ENCODE measurements around the gene FOXD1. TPM values are rescaled to one million over a fixed set of nuclear protein-coding genes. Genes with fewer than 3 reads are reported as not detected.

FOXD1 gene
- total and polyA plus RNA-seq, 2 donors: 0.30 to 0.58 TPM

- WGBS: 3% methylated on average over 70 of the region's 70 CpGs
- Histone ChIP-seq H3K4me3 (ENCODE audit: low read depth, low read length) (no peak overlapping the region), H3K27ac (ENCODE audit: low read depth) (no peak overlapping the region), H3K4me1 (ENCODE audit: insufficient read depth) (peaks cover 6% of the 10 kb centered on the region), H3K36me3 (ENCODE audit: insufficient read depth) (no peaks in the 10 kb centered on the region)
- no peak for DNase-seq (ENCODE audit: extremely low spot score)
Measured at GRCh38 chr5:73451224-73452130, 2.9 kb upstream of the FOXD1 start.

DNA sequence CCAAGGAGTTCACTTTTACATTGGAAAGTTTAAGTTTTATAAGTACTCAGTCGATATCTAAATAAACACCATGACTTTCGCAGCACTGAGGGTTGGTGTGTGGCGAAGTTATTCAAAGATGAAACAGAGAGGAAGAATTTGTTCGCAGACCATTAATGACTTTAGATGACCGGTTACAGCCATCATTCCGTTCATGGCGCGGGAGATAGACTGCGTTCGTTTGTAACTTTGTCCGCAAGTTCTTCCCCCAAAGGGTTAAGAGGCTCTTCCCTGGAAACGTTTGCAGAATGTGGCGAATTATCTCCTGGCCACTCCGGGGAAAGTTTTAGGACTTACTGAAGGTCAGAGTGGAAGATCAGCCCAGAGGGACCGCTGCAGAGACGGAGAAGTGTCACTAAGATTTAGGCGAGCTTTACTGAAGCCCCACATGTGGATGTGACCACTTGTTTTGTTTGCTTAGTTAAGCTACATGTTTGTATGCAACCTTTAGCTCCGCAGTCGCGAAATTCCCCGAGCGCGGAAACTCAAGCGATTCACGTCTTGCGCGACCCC lies 2.2 kb upstream of the FOXD1 start:
- no peak for DNase-seq (ENCODE audit: extremely low spot score)
- Histone ChIP-seq H3K4me3 (ENCODE audit: low read depth, low read length) (no peak overlapping the region), H3K4me1 (ENCODE audit: insufficient read depth) (peaks cover 6% of the 10 kb centered on the region), H3K27ac (ENCODE audit: low read depth) (no peak overlapping the region), H3K36me3 (ENCODE audit: insufficient read depth) (no peaks in the 10 kb centered on the region)
- WGBS: 4% methylated on average over 27 of the region's 27 CpGs

DNA sequence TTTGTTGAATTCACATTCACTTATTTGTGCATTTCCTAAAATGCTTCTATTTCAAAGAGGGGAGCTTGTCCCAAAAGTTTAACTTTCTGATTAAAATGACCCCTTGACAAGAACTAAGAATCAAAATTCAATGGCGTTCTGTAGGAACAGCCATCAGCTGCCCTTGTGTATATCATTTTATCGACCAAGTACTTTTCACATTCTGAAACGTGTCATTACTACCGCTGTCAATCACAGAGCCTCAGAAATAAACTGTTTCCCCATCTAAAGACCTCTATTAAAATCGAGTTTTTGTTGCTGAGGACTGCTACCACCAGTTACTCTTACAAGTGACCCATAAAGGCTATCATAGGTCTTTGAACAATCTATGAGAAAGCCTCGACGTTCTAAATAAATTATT lies 1.6 kb upstream of the FOXD1 start:
- no peak overlapping the region for H3K4me3 ChIP-seq (ENCODE audit: low read depth, low read length)
- WGBS: 11% methylated on average over 7 of the region's 7 CpGs
- no peaks in the 10 kb centered on the region for H3K36me3 ChIP-seq (ENCODE audit: insufficient read depth)
- H3K4me1 ChIP-seq (ENCODE audit: insufficient read depth): peaks cover 6% of the 10 kb centered on the region
- no peak overlapping the region for H3K27ac ChIP-seq (ENCODE audit: low read depth)
- no peak for DNase-seq (ENCODE audit: extremely low spot score)

DNA sequence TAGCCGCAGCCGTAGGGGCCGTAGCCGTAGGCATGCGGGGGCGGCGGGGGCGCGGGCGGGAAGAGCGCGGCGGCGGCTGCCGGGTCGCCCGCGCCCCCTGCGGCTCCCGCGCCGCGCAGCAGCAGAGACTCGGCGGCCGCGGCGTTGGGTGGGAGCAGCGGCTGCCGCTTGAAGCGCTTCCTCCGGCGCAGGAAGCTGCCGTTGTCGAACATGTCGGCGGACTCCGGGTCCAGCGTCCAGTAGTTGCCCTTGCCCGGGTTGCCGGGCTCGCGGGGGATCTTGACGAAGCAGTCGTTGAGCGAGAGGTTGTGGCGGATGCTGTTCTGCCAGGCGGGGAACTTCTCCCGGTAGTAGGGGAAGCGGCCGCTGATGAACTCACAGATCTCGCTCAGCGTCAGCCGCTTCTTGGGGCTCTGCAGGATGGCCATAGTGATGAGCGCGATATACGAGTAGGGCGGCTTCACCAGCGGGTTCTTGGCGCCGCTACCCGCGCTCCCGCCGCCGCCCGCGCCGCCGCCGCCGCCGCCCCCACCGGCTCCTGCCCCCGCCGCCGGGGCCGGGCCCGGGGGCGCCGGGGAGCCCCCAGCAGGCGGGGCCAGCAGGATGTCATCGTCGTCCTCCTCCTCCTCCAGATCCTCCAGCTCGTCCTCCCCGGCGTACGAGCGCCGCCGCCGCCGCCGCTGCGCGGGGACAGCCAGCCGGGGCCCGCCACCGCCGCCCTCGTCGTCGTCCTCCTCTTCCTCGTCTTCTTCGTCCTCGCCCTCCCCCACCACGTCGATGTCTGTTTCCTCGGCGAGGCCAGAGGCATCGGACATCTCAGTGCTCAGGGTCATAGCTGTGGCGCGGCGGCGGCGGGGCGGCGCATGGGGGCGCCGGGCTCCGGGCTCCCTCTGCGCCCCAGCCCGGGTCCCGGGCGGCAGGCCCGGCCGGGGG lies 781 bp downstream of the FOXD1 start:
- no peak for DNase-seq (ENCODE audit: extremely low spot score)
- Histone ChIP-seq H3K36me3 (ENCODE audit: insufficient read depth) (no peaks in the 10 kb centered on the region), H3K4me1 (ENCODE audit: insufficient read depth) (peaks cover 6% of the 10 kb centered on the region), H3K4me3 (ENCODE audit: low read depth, low read length) (peak overlapping the region; percentile 54), H3K27ac (ENCODE audit: low read depth) (no peak overlapping the region)
- WGBS: under 1% methylated on average over 126 of the region's 127 CpGs

DNA sequence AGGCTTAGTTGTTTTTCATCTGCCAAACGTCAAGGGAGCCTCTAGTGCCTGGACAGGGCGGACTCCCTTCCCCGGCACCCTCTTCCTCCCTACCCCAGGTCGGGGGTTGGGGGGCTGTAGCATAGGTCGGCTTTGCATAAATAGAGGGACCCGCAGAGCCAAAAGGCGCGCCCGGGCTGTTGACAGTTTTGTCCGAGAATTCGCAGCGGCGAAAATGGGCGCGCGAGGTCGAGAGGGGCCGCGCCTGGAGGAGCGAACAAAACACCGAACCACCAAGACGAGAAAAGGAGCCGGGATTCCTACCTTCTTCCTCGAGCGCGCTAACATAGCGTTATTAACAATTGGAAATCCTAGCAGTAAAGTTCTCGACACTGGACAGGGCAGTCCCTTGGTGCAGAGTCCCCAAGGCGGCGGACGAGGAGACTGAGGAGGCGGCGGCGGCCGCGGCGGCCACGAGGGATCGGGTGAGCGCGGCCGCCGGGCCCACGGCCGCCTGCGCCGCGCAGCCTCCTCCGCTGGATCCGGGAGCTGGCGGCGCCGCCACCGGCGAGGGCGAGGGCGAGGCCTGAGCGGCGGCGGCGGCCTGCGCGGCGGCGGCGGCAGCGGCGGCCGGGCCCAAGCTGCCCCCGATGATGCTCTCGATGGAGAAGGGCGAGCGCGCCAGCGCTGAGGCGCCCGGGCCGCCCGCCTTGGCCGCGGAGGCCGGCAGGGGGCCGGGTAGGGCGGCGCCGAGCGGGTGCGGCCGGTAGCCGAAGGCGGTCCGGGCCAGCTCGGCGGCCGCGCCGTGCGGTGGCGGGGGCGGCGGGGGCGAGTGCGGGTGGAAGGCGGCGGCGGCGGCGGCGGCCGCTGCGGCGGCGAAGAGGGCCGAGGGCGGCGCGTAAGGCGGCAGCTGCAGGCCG lies 1.7 kb downstream of the FOXD1 start:
- Histone ChIP-seq H3K4me3 (ENCODE audit: low read depth, low read length) (peak overlapping the region; percentile 54), H3K36me3 (ENCODE audit: insufficient read depth) (no peaks in the 10 kb centered on the region), H3K4me1 (ENCODE audit: insufficient read depth) (peaks cover 6% of the 10 kb centered on the region), H3K27ac (ENCODE audit: low read depth) (no peak overlapping the region)
- no peak for DNase-seq (ENCODE audit: extremely low spot score)
- WGBS: 3% methylated on average over 119 of the region's 119 CpGs

DNA sequence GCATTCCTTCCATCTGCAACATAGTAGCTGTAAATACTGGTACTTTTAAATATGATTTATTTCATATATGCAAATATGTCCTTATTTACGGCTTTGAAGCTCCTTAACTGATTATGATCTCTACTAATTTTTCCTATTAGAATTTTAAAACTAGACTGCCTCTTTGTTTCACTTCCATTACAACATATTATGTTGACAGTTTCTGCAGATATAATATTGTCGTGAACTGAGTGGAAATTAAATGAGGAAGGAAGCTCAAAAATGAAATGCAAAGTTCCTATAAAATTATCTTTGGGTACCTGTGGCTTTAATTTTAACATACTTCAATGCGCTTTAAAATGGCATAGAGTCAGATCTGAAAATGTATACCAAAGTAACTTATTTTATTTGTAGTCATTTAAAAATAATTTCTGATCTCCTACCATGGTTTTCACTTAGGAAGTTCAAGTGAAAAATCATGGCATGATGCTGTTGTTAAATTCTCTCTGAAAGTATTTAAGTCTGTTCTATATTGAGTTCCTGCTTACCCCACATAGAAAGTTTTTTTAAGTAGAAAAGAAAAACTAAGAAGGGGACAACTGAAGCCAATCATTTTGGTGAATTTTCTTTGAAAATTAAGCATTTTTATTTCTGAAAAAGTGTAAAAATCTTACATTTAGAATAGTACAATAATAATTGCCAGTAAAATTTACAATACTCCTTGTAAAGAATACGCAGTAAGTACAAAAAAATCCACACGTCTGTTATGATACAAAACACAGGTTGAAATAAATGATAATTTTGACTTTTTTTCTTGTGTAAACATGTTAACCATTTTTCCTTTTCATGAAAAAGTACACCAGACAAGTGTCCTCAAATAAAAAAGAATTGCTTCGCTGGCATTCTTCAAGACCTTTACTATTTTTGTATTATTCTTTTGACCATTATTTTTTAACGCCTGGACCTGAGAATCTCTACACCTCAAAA lies 2.6 kb downstream of the FOXD1 start:
- H3K36me3 ChIP-seq (ENCODE audit: insufficient read depth): no peaks in the 10 kb centered on the region
- 15% methylated on average over 7 of the region's 7 CpGs for WGBS
- no peak overlapping the region for H3K27ac ChIP-seq (ENCODE audit: low read depth)
- no peak for DNase-seq (ENCODE audit: extremely low spot score)
- no peak overlapping the region for H3K4me3 ChIP-seq (ENCODE audit: low read depth, low read length)
- H3K4me1 ChIP-seq (ENCODE audit: insufficient read depth): peaks cover 6% of the 10 kb centered on the region

GRCh38 chr5:73444499-73445438 lies 3.8 kb downstream of the FOXD1 start:
- Histone ChIP-seq H3K4me1 (ENCODE audit: insufficient read depth) (peaks cover 6% of the 10 kb centered on the region), H3K36me3 (ENCODE audit: insufficient read depth) (no peaks in the 10 kb centered on the region), H3K27ac (ENCODE audit: low read depth) (no peak overlapping the region), H3K4me3 (ENCODE audit: low read depth, low read length) (no peak overlapping the region)
- no peak for DNase-seq (ENCODE audit: extremely low spot score)
- WGBS: 10% methylated on average over 43 of the region's 43 CpGs

- Histone ChIP-seq H3K27ac (ENCODE audit: low read depth) (no peak overlapping the region), H3K4me3 (ENCODE audit: low read depth, low read length) (no peak overlapping the region), H3K36me3 (ENCODE audit: insufficient read depth) (no peaks in the 10 kb centered on the region), H3K4me1 (ENCODE audit: insufficient read depth) (peaks cover 6% of the 10 kb centered on the region)
- 7% methylated on average over 39 of the region's 39 CpGs for WGBS
- no peak for DNase-seq (ENCODE audit: extremely low spot score)
Measured at GRCh38 chr5:73443829-73444498, 4.6 kb downstream of the FOXD1 start.

DNA sequence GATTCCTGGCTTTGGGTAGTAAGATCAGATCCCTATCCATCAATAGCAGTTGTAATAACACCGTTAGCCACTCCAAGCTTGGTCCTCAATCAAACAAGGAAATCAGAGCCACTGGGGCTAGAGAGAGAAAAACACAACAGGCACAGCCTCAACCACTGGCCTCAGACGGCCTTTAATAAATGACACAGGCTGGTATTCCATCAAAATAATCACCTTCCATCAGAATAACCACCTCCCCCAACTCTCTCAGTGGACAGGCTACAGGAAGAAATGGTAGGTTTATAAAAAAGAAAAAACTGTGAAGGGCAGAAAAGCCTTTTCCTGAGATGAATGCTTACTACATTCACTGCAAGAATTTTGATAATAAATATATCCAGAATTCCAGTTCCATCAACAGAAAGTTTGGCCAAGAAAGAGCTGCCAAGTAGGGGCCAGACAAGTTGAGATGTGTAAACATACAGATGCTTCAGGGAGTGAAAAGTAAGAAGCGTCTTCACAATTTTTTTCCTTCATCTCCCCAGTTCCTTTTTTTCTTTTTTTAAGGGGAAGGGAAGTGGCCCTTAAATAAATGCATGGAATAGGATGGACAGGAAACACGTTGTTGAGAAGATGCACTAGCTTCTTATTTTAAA lies 5.5 kb downstream of the FOXD1 start:
- Histone ChIP-seq H3K4me3 (ENCODE audit: low read depth, low read length) (no peak overlapping the region), H3K36me3 (ENCODE audit: insufficient read depth) (no peaks in the 10 kb centered on the region), H3K27ac (ENCODE audit: low read depth) (no peak overlapping the region), H3K4me1 (ENCODE audit: insufficient read depth) (peaks cover 6% of the 10 kb centered on the region)
- WGBS: 33% methylated on average over 4 of the region's 4 CpGs
- no peak for DNase-seq (ENCODE audit: extremely low spot score)

DNA sequence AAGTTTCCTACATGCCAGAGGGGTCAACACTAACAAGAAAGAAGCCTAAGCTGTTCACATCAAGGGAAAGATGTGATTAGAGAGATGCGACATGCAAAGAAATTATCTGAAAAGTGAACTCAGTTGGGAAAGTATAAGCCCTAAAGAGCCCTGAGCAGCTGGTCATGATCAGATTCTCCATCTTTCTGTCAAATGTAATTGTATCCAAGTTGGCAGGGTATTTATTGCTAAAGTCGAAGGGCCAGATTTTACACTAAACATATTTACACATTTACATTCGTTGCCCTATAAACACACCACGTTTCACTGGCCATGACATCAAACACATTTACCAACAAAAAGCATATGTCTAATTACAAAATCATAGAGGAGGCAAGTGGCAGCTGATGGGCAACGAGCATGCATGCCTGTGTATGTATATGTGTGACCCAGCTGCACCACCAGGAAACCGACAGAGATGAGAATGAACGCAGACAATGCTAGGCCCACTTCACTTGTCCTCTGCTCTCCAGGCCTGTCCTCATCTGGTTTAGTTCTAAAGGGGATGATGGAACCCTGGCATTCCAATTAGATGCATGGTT lies 6.3 kb downstream of the FOXD1 start:
- DNase-seq (ENCODE audit: extremely low spot score): no peak
- no peak overlapping the region for H3K4me3 ChIP-seq (ENCODE audit: low read depth, low read length)
- H3K27ac ChIP-seq (ENCODE audit: low read depth): no peak overlapping the region
- WGBS: 21% methylated on average over 7 of the region's 7 CpGs
- H3K4me1 ChIP-seq (ENCODE audit: insufficient read depth): peaks cover 4% of the 10 kb centered on the region
- H3K36me3 ChIP-seq (ENCODE audit: insufficient read depth): no peaks in the 10 kb centered on the region
